Loucy (cell line): Measurements from ENCODE around the gene C1orf105.

Experiments
- H2AFZ ChIP-seq: fragments of 200-600 bp; sonication (generic); 2 replicates; pipeline ENCODE4 v1.6.0; 2016; ENCODE audit warnings: antibody characterized with exemption, mild to moderate bottlenecking, low read length, moderate library complexity
- H3F3A ChIP-seq: fragments of 200-600 bp; 2 replicates; pipeline ENCODE4 v1.6.0; 2016; ENCODE audit warnings: antibody characterized with exemption, low read depth, mild to moderate bottlenecking
- H3K27me3 ChIP-seq: fragments of 200-600 bp; sonication (generic); 2 replicates; pipeline ENCODE4 v1.6.1; 2014; ENCODE audit warnings: low read length, mild to moderate bottlenecking; ENCODE audit not compliant: insufficient read depth, poor library complexity, severe bottlenecking
- H3K36me3 ChIP-seq: fragments of 200-600 bp; sonication (generic); 2 replicates; pipeline ENCODE4 v1.6.1; 2016; ENCODE audit warnings: low read length; ENCODE audit not compliant: insufficient read depth
- H3K4me1 ChIP-seq: fragments of 200-600 bp; sonication (generic); 2 replicates; pipeline ENCODE4 v1.5.1; 2014; ENCODE audit warnings: low read length, mild to moderate bottlenecking; ENCODE audit not compliant: insufficient read depth, poor library complexity, severe bottlenecking
- H3K4me2 ChIP-seq: fragments of 200-600 bp; sonication (generic); 2 replicates; pipeline ENCODE4 v1.6.0; 2014; ENCODE audit warnings: antibody characterized with exemption, low read length, low read depth, mild to moderate bottlenecking; ENCODE audit not compliant: poor library complexity, severe bottlenecking
- H3K4me3 ChIP-seq: fragments of 200-600 bp; sonication (generic); 2 replicates; pipeline ENCODE4 v1.5.1; 2014; ENCODE audit warnings: low read length, mild to moderate bottlenecking, mixed read lengths; ENCODE audit not compliant: poor library complexity, severe bottlenecking
- H3K79me2 ChIP-seq: fragments of 200-600 bp; sonication (generic); 2 replicates; pipeline ENCODE4 v1.6.1; 2014; ENCODE audit warnings: low read length; ENCODE audit not compliant: insufficient read depth
- H3K9ac ChIP-seq: fragments of 200-600 bp; sonication (generic); 2 replicates; pipeline ENCODE4 v1.6.0; 2014; ENCODE audit warnings: mild to moderate bottlenecking, low read depth, low read length, moderate library complexity; ENCODE audit not compliant: poor library complexity, severe bottlenecking
- H3K9me2 ChIP-seq: fragments of 200-600 bp; sonication (generic); replicated peaks from 2 replicates; pipeline ENCODE4 v1.6.1; 2016; ENCODE audit warnings: low read depth, low read length, mixed read lengths
- H3K9me3 ChIP-seq: fragments of 200-600 bp; sonication (generic); 2 replicates; pipeline ENCODE4 v1.6.1; 2014; ENCODE audit warnings: mild to moderate bottlenecking, antibody characterized with exemption, low read length, low read depth; ENCODE audit not compliant: insufficient read depth
- H4K20me1 ChIP-seq: fragments of 200-600 bp; sonication (generic); 2 replicates; pipeline ENCODE4 v1.6.0; 2014; ENCODE audit warnings: antibody characterized with exemption, low read length, mild to moderate bottlenecking; ENCODE audit not compliant: insufficient read depth, poor library complexity, severe bottlenecking
- CTCF ChIP-seq: fragments of 200-600 bp; sonication (generic); conservative IDR thresholded peaks from 2 replicates; pipeline ENCODE4 v1.5.1; 2014; ENCODE audit warnings: mild to moderate bottlenecking, antibody characterized with exemption, low read length
- EZH2phosphoT487 ChIP-seq: fragments of 200-600 bp; IDR thresholded peaks from 2 replicates; pipeline ENCODE4 v1.6.1; 2018; ENCODE audit warnings: antibody characterized with exemption, mild to moderate bottlenecking, moderate library complexity, borderline replicate concordance

The C1orf105 gene

GRCh38 chr1:172416496-172417035 is 3.9 kb upstream of the C1orf105 start:
- Histone ChIP-seq H3K4me2 (no peak overlapping the region), H3K9me2 (no peaks in the 10 kb centered on the region), H3K4me1 (no peaks in the 10 kb centered on the region), H3K79me2 (no peaks in the 10 kb centered on the region), H4K20me1 (no peaks in the 10 kb centered on the region), H3K9me3 (no peaks in the 10 kb centered on the region), H3K36me3 (no peaks in the 10 kb centered on the region), H3K27me3 (no peaks in the 10 kb centered on the region), H2AFZ (no peak overlapping the region), H3F3A (no peaks in the 10 kb centered on the region), H3K9ac (no peak overlapping the region), H3K4me3 (no peak overlapping the region)
- TF ChIP-seq CTCF, result no peak
- no peak for TF ChIP-seq EZH2phosphoT487

GRCh38 chr1:172417557-172417956 is 2.9 kb upstream of the C1orf105 start:
- no peaks in the 10 kb centered on the region for H3F3A ChIP-seq
- no peaks in the 10 kb centered on the region for H3K27me3 ChIP-seq
- TF ChIP-seq CTCF (no peak), EZH2phosphoT487 (no peak)
- H3K36me3 ChIP-seq, result no peaks in the 10 kb centered on the region
- no peaks in the 10 kb centered on the region for H3K9me2 ChIP-seq
- no peak overlapping the region for H3K4me2 ChIP-seq
- no peaks in the 10 kb centered on the region for H3K79me2 ChIP-seq
- H3K4me3 ChIP-seq, result no peak overlapping the region
- H3K9me3 ChIP-seq, result no peaks in the 10 kb centered on the region
- H3K9ac ChIP-seq, result no peak overlapping the region
- no peaks in the 10 kb centered on the region for H3K4me1 ChIP-seq
- H4K20me1 ChIP-seq, result no peaks in the 10 kb centered on the region
- no peak overlapping the region for H2AFZ ChIP-seq

GRCh38 chr1:172421974-172422604 is 1.6 kb downstream of the C1orf105 start:
- H3K9me2 ChIP-seq, result no peaks in the 10 kb centered on the region
- H2AFZ ChIP-seq, result no peak overlapping the region

More at GRCh38 chr1:172421974-172422604, 1.6 kb downstream of the C1orf105 start:
- Histone ChIP-seq H3K4me1 (peaks cover 12% of the 10 kb centered on the region), H3K79me2 (no peaks in the 10 kb centered on the region), H3F3A (no peaks in the 10 kb centered on the region), H3K4me2 (no peak overlapping the region), H3K9me3 (no peaks in the 10 kb centered on the region), H3K9ac (no peak overlapping the region), H3K27me3 (no peaks in the 10 kb centered on the region), H3K4me3 (no peak overlapping the region), H4K20me1 (no peaks in the 10 kb centered on the region), H3K36me3 (no peaks in the 10 kb centered on the region)
- TF ChIP-seq CTCF (no peak), EZH2phosphoT487 (no peak)
